ENCODE results near the gene TRAPPC3L. TPM values are rescaled to one million over a fixed set of nuclear protein-coding genes. Genes with fewer than 3 reads are reported as not detected.
A peak's percentile ranks its signal among the peaks of the same experiment; 100 is the strongest.

Gene TRAPPC3L
- total RNA-seq, 1 donor from 2014 or later: not detected

GRCh38 chr6:116514111-116514510, 31.4 kb downstream of the TRAPPC3L start:
- peak overlapping the region; percentile 94 for H3K27ac ChIP-seq (replicated peaks)
- H3K9me3 ChIP-seq (replicated peaks): peaks cover 6% of the 10 kb centered on the region
- peaks cover 38% of the 10 kb centered on the region for H3K4me1 ChIP-seq
- DNase-seq: no peak
- intact Hi-C loops (cut with micrococcal nuclease): no loop called here
- no peaks in the 10 kb centered on the region for H3K27me3 ChIP-seq (ENCODE audit: low read depth)
- H3K4me3 ChIP-seq: peak overlapping the region; percentile 65
- peaks cover 21% of the 10 kb centered on the region for H3K36me3 ChIP-seq
- TF ChIP-seq, protein P1, sequence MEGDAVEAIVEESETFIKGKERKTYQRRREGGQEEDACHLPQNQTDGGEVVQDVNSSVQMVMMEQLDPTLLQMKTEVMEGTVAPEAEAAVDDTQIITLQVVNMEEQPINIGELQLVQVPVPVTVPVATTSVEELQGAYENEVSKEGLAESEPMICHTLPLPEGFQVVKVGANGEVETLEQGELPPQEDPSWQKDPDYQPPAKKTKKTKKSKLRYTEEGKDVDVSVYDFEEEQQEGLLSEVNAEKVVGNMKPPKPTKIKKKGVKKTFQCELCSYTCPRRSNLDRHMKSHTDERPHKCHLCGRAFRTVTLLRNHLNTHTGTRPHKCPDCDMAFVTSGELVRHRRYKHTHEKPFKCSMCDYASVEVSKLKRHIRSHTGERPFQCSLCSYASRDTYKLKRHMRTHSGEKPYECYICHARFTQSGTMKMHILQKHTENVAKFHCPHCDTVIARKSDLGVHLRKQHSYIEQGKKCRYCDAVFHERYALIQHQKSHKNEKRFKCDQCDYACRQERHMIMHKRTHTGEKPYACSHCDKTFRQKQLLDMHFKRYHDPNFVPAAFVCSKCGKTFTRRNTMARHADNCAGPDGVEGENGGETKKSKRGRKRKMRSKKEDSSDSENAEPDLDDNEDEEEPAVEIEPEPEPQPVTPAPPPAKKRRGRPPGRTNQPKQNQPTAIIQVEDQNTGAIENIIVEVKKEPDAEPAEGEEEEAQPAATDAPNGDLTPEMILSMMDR (IDR thresholded peaks at IDR 0.05; ENCODE audit: borderline replicate concordance): no peak

- peak overlapping the region; percentile 65 for H3K4me3 ChIP-seq
- no peaks in the 10 kb centered on the region for H3K27me3 ChIP-seq (ENCODE audit: low read depth)
- intact Hi-C loops (cut with micrococcal nuclease): no loop called here
- DNase-seq: no peak
- H3K4me1 ChIP-seq: peaks cover 38% of the 10 kb centered on the region
- H3K27ac ChIP-seq (replicated peaks): peak overlapping the region; percentile 94
- TF ChIP-seq, protein P1 (IDR thresholded peaks at IDR 0.05; ENCODE audit: borderline replicate concordance): no peak
- peaks cover 21% of the 10 kb centered on the region for H3K36me3 ChIP-seq
- H3K9me3 ChIP-seq (replicated peaks): peaks cover 14% of the 10 kb centered on the region
Measured at GRCh38 chr6:116513224-116513875, 32.1 kb downstream of the TRAPPC3L start.

- Histone ChIP-seq H3K36me3 (peaks cover 18% of the 10 kb centered on the region), H3K4me3 (peak overlapping the region; percentile 65), H3K9me3 (replicated peaks) (peaks cover 16% of the 10 kb centered on the region), H3K27ac (replicated peaks) (peak overlapping the region; percentile 94), H3K27me3 (ENCODE audit: low read depth) (no peaks in the 10 kb centered on the region), H3K4me1 (peaks cover 38% of the 10 kb centered on the region)
- intact Hi-C loops (cut with micrococcal nuclease): no loop called here
- no peak for DNase-seq
- TF ChIP-seq, protein P1 (IDR thresholded peaks at IDR 0.05; ENCODE audit: borderline replicate concordance): no peak
Measured at GRCh38 chr6:116512734-116513133, 32.8 kb downstream of the TRAPPC3L start.

DNA sequence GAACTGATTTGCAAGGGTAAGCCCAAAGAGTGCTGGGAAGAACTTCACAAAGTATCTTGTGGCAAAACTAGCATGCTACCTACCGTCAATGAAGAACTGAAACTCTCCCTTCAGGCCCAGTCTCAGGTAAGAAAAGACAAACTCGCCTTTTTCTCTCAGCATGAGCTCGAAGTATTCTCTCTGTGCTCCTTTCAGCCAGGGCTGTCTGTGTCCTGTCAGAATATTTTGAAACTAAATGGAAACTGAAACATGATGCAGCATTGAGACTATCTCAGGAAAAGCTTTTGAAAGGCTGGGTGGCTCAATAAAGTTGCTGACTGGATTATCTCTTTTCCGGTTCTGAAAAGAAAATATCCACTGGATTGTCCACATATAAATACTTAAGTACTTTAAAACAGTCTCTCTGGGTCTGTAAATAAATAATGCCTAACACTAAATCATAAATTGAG, 33.3 kb downstream of the TRAPPC3L start:
- intact Hi-C loops (cut with micrococcal nuclease): no loop called here
- Histone ChIP-seq H3K9me3 (replicated peaks) (peaks cover 16% of the 10 kb centered on the region), H3K36me3 (peaks cover 15% of the 10 kb centered on the region), H3K27ac (replicated peaks) (peak overlapping the region; percentile 94), H3K4me1 (peaks cover 38% of the 10 kb centered on the region), H3K27me3 (ENCODE audit: low read depth) (no peaks in the 10 kb centered on the region), H3K4me3 (peak overlapping the region; percentile 65)
- TF ChIP-seq, protein P1 (IDR thresholded peaks at IDR 0.05; ENCODE audit: borderline replicate concordance): no peak
- DNase-seq: no peak

GRCh38 chr6:116511424-116512110, 33.9 kb downstream of the TRAPPC3L start, which contains the start of gene CALHM5:
CALHM5 (plus strand) TSS chr6:116511639; CDS start chr6:116511697, 58 bp downstream.
- Histone ChIP-seq H3K36me3 (peaks cover 10% of the 10 kb centered on the region), H3K9me3 (replicated peaks) (peaks cover 16% of the 10 kb centered on the region), H3K27me3 (ENCODE audit: low read depth) (no peaks in the 10 kb centered on the region), H3K27ac (replicated peaks) (peak within 1 kb of the TSS; percentile 94), H3K4me3 (peak within 1 kb of the TSS; percentile 65), H3K4me1 (peaks cover 38% of the 10 kb centered on the region)
- DNase-seq: peak; percentile 31
- intact Hi-C loops (cut with micrococcal nuclease): no loop called here
- TF ChIP-seq, protein P1 (IDR thresholded peaks at IDR 0.05; ENCODE audit: borderline replicate concordance): peak; percentile 77
